Esophagus muscularis mucosa (tissue), 3 donors: ENCODE results near the gene HOXC10.

Experiments used
- CTCF ChIP-seq, 3 experiments: fragments of 200-600 bp in 2 of 3; fragments of 450-650 bp in 1 of 3; sonication (generic) in 2 of 3; IDR thresholded peaks; one replicate each; pipeline ENCODE4 v1.5.1; 2017 to 2019; ENCODE audit warnings: antibody characterized with exemption in 3 of 3, mild to moderate bottlenecking in 2 of 3, moderate library complexity in 1 of 3
- POLR2A ChIP-seq: fragments of 450-650 bp; IDR thresholded peaks from one replicate; pipeline ENCODE4 v1.6.1; 2017; ENCODE audit warnings: antibody characterized with exemption, moderate library complexity, mild to moderate bottlenecking, low read depth

GRCh38 chr12:54010972-54011664, 26.2 kb downstream of the HOXC10 start:
- TF ChIP-seq CTCF (IDR thresholded peaks at IDR 0.05), result no peak
- no peak for TF ChIP-seq POLR2A
